Activated T-helper 9 cell treated with anti-CD3 and anti-CD28 coated beads, Interleukin-2, amount 50 U/mL, for 16 hours (primary cell): Measurements from ENCODE around the gene SPATA18.
A peak's percentile ranks its signal among the peaks of the same experiment; 100 is the strongest.

Source experiments
- DNase-seq: peaks from one replicate; pipeline ENCODE4 v3.0.0-alpha.2; 2020; ENCODE audit warnings: low read depth

The SPATA18 gene, protein sequence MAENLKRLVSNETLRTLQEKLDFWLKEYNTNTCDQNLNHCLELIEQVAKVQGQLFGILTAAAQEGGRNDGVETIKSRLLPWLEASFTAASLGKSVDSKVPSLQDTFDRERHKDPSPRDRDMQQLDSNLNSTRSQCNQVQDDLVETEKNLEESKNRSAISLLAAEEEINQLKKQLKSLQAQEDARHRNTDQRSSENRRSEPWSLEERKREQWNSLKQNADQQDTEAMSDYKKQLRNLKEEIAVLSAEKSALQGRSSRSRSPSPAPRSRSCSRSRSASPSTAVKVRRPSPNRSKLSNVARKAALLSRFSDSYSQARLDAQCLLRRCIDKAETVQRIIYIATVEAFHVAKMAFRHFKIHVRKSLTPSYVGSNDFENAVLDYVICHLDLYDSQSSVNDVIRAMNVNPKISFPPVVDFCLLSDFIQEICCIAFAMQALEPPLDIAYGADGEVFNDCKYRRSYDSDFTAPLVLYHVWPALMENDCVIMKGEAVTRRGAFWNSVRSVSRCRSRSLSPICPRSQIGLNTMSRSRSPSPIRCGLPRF

DNA sequence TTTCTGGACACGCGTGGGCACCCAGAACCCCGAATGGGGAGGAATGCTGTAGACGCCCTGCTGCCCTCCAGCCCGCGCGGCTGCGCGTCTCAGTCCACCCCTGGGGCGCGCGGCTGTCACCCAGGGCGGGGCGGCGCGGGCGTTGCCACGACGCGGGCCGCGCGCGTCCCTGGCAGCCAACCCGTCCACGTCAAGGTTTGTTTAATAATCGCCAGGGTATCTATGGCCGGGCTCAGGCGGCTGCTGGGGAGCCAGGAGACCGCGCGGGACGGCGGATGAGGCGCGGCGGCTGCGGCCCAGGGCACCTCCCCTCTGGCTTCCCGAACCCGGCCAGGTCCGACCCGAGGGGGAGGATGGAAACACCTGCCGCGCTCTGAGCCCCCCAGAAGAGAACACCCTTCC lies at the start of gene SPATA18:
Gene SPATA18, plus strand, starts transcription at position 92 of the 402 bp plus-strand sequence. CDS start 401 bp downstream, outside the sequence.
- DNase-seq, result no peak

DNA sequence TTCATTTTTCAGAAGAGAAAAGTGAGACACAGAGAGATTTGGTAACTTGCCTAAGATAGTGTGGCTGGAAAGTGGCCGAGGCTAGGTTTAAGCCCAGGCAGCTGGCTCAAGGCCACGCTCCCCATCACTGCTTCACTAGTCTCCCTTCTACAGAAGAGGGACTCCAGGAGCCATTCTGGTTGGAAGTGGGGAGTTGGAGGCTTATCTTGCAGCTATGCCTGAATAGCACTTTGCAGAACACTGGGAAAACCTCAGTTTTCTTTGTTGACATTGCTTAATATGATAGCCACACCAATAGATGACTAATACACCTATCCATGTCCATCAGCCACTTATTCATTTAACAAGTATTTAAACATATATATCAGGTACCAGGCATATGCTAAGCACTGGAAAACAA lies 49.5 kb upstream of the SPATA18 start:
- DNase-seq, result no peak

DNA sequence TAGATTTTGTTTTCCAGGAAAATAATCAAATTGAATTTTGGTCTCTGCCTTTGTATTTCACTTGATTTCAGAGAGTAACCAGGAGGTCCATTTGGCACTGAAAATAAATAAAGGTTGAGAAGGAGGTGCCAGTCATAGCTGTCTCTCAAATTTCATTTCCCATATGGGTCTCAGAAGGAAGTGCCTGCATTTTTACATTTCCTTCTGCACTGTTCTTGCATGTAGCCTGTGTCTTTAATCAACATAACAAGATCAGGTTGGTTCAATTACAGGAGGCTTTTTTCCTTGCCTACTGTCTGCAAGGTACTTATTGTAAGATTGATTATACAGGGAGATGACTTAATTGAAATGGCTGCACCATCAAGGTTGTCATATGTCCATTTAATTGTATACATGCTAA lies 46.7 kb upstream of the SPATA18 start:
- DNase-seq, result no peak

DNA sequence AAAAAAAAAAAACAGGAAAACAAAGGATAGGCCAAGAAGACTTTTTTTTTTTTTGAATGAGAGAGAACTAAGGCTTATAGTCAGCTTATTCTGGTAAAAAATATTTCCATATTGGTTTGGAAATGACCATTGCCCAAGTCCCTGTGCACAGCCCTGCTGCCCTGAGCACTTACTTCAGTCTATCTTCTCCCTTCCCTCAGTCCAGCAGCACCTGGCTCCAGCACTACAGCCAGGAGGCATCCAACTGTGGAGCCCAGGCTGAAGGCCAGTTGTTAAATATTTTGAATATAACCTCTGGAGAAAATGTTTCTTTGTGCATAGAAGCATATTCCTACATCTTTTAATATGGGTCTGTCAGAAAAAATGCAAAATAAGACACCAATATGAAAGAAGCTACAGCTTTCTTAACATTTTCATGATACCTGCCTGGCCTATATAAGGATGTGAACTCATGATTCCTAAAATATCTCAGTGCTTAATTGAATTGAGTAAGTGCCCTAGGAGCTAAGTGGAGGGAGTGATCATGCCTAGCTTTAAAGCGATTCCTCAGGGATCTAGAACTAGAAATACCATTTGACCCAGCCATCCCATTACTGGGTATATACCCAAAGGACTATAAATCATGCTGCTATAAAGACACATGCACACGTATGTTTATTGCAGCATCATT lies 45.4 kb upstream of the SPATA18 start:
- no peak for DNase-seq

DNA sequence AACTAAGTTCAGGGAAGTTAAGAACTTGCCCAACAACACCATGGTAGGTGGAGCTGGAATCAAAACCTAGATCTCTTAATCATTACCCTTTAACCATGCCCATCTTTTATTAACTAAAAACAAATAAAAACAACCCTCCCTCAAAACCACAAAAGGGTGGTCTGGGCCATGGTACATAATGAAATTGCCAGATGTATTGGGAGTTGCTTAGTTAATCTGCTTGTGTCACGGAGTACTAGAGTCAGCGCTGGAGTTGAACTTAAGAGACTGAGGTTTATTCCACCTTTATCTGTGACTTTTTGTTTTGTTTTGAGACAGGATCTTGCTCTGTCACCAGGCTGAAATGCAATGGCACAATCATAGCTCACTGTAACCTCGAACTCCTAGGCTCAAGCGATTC lies 44.2 kb upstream of the SPATA18 start:
- no peak for DNase-seq

DNA sequence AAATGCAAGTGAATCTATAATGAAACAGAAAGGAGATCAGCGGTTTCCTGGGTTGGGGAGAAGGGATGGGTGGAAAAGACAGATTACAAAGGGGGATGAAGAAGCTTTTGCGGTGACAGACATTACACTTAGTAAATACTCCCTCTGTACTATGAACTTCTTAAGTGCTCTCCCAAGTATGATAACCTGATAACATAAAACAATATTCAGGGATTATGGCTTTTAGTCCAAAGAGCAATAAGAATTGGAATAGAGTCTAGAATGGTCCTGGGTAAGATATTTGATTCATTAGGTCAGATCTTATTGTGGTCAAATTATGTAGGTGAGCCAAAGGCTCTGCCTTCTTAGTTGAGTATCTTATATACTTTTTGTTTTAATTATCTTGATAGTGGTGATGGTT lies 40.1 kb upstream of the SPATA18 start:
- DNase-seq, result no peak

DNA sequence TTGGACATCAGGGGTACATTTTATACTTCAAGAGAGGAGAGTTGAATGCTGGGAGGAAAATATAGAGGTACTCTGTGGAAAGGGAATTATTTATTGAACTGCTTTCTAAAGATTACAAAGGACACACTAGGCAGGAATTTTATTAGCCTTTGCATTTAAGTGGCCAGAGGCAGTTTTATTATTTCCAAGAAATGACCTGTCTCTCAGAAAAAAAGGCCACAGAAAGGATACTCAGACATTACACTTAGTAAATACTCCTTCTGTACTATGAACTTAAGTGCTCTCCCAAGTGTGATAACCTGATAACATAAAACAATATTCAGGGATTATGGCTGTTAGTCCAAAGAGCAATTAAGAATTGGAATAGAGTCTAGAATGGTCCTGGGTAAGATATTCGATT lies 38.5 kb upstream of the SPATA18 start:
- DNase-seq, result no peak

DNA sequence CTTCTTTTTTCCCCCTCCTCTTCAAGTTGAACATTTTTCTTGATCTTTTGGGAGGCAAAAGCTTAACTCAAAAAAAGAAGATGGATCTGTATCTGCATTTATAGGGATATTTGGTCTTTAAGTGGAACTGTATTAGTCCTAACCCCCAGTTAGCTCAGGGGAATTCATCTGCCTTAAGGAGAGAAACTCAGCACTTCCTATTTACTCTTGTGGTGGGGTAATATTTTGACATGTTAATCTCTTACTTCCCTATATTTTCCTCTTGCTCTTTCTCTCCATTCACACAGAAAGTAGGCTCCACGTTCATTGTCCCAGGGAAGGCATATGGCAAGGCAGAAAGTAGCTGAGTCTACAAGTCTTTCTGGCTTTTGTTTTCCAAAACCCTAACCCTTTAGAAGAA lies 36.2 kb upstream of the SPATA18 start:
- DNase-seq, result no peak

DNA sequence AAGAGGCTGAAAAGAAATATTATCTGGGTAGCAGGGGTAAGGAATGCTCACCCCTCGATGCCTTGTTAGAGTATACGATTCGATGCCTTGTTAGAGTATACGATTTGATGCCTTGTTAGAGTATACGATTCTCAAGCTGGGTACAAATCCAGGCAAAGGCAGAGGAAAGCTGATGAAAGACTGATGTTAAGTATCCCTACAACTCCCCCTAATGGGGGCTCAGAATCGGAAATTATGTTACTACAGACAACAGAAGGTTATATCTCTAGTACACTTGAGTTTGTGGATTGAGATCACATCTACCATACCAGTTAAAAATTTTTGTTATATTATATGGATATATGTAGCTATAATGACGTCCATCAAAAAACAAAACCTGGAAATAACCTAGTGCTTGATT lies 35.7 kb upstream of the SPATA18 start:
- DNase-seq, result no peak

DNA sequence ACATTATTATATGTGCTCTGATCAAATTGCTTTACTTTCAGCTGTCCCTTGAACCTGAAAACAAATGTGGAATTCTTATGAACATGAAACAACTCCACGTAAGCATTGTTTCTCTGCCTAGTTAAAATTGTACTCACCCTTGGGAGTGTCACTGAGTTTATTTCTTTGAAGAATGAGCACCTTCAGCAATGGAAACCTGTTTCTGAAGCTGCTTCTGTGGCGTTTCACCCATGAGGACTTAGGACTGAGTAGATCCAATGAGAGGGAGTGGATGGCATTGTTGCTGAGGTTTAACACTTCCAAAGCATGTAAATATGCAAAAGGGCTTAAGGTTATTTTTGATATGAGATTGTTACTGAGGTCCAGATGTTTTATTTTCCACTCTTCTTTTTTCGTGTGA lies 34.1 kb upstream of the SPATA18 start:
- no peak for DNase-seq

DNA sequence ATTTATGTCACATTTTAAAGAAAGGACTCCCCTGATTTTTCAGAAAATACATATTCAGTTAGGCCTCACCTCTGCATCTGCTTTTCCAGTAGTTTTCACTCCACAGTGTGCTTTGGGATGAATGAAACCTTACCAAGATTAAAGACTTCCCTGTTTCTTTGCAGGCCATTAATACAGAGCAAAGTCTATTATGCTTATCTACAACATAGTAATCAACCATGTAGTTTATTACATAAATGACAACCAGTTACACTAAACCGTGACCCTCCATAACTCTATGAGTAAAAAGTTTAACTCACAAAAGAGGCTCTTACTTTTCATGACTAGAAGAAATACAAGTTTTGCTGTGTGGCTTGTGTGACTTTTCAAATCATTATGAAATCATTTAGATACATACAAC lies 33.3 kb upstream of the SPATA18 start:
- DNase-seq, result no peak

DNA sequence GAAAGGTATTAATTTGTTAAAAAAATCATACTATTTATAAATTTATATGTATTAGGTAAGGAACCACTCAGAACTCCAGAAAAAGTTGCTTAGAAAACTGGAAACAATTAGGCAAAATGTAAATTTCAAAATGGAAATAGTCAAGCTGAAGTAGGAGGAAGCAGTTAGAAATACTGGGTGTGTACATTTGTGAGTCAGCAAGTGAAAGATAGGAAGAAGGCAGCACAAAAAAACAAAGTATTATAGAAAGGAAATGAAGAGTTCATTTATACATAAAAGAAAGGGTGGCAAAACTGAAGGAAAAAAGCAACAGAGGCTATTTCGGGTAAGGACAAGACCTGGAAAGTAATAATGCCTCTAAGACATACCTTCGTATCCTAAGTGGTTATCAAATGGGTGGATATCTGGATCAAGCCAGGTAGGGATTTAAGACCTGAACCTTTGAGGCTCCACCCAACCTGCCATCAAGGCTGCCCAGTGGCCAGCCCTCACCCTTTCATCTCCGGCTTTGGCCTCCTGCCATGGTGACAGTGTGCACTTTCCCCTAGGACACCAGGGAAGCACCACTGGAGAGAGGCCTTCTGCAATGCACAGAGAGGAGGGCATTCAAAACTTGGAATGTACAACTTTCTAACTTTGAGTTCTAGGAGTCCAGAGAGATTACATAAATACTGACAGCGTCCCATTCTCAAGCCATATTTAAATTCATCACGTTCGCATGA lies 31.0 kb upstream of the SPATA18 start, which contains the start of gene LRRC66:
Gene LRRC66, minus strand, starts transcription at position 428 of the 722 bp plus-strand sequence. CDS start 2,750 bp downstream, outside the sequence.
- DNase-seq, result no peak

DNA sequence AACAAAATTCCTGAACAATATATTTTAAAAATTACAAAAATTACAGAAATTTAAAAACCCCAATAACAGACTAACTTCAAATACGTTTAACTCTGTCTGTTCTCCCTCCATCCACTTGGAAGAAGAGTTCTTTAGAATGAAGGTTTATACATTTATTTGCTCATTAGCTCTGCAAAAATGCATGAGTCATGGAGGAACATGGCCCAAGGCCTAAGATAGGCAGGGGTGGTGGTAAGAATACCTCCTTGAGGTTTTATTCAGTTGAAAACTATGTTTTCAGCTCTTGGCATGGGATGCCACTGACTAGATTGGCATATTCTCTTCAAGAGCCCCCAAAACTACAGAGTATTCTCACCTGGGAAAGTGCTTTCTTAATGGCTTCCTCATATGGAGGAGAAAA lies 22.1 kb upstream of the SPATA18 start:
- DNase-seq, result no peak

DNA sequence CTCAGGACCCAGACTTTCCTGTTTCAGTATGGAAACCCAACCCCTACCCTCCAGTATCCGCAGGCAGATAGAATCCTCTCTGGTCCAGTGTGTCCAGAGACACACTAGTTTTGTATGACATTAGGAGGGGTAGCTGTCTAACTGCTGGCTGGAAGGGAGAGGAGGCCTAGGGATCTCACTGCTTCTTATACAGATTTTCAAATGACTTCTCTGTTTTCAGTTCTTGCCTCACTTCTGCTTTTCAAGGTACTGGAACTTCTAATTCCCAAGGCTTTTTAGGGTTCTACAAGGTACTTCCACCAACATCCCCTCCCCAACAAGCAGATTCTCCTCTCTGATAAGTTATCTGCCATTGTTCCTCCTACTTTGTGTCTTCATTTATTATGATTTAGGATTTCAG lies 19.1 kb upstream of the SPATA18 start:
- no peak for DNase-seq

DNA sequence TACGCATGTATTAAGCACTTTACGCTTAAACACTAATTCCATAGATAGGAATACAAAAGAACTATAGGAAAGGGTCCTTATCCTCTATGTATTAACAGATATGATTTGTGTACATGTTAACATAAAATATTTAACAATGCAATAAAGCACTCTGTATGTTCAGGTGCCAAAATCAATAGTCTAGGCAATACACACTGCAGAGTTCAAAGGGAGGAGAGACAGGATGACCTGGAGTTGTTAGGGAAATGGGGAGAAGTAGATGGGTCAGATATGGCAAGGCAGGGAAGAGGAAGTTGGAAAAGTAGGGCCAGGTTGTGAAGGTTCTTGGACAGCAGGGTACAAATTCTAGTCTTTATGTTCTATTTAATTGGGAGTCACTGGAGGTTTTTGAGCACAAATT lies 15.9 kb upstream of the SPATA18 start:
- no peak for DNase-seq

DNA sequence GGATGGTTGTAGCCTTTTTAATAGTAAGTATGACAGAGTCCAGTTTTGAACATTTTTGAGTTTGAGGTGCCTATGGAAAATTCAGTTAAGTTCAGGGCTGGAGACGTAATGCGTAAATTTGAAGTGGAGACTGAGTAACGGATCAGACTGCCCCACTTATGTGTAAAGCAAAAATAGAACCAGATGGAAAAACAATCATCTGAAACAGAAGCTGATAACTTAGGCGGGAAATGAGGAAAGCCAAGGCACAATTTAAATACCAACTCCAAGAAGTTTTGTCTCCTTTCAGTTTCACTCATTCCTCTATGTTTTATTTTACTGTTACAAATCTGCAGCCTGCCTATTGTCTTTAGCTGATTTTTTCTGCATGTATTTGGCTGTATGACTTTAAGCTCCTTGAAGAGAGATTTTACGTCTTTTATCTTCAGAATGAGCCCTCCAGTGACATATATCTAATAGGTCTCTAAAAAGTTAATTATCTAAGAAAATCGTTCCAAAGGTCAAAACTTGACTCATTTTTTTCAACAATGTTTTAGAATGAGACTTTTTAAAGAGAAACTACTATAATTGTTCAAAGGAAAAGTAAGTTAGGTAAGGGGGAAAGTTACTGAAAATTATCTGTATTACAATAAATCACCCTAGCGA lies 14.1 kb upstream of the SPATA18 start:
- DNase-seq, result no peak

DNA sequence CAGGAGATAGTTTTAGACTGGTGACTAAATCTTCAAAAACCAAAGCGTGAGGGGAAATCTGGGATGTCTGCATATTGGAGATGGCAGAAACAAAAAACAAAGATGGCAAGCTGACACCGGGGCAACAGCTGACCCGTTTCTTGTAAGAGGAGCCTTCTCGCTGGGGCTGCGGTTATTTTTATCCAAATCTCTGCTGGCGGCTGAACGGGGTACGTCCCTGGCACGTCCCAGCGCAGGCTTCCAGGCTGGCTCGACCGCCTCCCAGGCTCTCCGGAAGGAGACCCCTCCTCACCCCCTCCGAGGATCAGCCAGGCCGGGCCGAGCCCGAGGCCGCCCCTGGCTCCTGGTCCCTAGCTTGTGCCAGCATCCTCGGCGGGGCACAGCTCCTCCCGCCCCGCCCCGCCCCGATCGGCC lies 13.4 kb upstream of the SPATA18 start:
- DNase-seq, result no peak

DNA sequence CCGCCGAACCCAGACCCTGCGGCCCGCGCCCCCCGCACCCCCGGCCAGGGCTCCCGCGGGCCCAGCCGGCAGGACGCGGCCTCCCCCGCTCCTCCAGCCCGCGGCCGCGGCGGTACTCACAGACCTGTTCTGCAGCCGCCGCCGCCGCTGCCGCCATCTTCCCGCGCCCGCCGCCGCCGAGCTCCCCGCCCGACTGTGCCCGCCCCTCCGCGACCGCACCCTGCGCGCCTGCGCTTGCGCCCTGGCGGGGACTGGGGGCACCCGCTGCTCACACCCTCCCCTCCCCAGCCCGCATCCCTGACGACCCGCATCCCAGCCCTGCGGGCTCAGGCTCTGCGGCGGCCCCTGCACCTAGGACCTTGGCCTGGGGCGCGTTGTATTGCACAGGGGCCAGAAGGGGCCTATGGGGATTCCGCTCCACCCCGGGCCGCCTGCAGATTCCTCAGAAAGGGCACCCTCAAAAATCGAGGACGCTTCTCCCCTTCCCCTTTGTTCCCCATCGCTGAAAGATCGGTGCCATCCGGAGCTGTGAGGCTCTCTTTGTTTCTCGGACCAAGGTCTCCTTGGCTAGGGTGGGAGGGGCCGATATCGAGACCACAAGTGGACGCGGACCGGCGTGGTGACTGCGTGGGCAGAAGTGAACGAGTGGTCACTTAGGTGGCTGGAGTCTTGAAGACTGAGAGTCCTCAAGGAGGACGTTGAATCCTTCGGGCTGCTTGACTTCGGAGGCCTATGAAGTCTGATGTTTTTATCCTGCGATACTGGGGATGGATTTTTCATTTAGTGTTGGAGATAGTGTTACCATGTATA lies 12.8 kb upstream of the SPATA18 start, which contains the start of gene SGCB:
Gene SGCB, minus strand, starts transcription at position 197 of the 810 bp plus-strand sequence. Its CDS starts 40 bp downstream, at position 157.
- DNase-seq, result peak; percentile 62

DNA sequence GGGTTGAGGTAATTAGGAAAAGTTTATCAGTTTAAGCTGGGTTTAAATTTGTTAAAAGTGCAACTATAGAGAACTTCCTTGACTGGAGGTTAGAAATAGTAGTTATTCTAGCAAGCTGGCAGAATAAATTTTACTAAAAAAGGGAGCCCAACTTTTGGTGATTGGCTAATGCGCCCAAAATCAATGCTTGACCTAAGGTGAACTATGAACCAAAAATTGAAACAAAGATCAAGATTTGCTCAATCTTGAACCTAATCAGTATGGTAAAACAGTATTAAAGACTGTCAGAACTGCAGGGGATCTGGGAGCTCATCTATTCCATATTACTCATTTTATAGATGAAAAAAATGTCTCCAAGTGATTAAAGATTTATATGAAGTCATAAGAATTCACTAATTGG lies 6.1 kb upstream of the SPATA18 start:
- no peak for DNase-seq

DNA sequence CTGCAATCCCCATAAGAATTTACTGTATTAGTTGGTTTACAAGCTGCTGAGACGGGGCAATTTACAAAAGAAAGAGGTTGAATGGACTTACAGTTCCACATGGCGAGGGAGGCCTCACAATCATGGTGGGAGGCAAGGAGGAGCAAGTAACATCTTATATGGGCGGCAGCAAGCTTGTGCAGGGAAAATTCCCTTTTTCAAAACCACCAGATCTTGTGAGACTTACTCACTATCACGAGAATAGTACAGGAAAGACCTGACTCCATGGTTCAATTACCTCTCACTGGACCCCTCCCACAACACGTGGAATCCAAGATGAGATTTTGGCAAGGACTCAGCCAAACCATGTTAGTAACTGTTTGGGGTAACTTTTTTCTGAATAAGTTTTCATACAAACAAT lies 1.8 kb upstream of the SPATA18 start:
- no peak for DNase-seq
